Endothelial cell of umbilical vein (primary cell): ENCODE results near the gene CROCC2. TPM values are rescaled to one million over a fixed set of nuclear protein-coding genes. Genes with fewer than 3 reads are reported as not detected.

Experiments
- BruUV-seq: library from RNA; stranded (reverse); fragments of 400-500 nt; replicated peaks from 2 replicates; lab custom pipeline; 2021; lab: Mats Ljungman, UMichigan
- CTCF ChIA-PET: fragments of 300-600, 350-600 bp; sonication (Branson Sonifier 250); formaldehyde crosslinking; loops from one replicate; lab custom pipeline; 2021; ENCODE audit warnings: antibody characterized with exemption, inconsistent platforms; lab: Charles Lee
- POLR2A ChIA-PET: fragments of 300-600, 350-600 bp; sonication (Branson Sonifier 250); formaldehyde crosslinking; loops from one replicate; lab custom pipeline; 2021; ENCODE audit warnings: antibody characterized with exemption, inconsistent platforms; lab: Charles Lee
- DNase-seq: peaks from one replicate; pipeline ENCODE4 v3.0.0-alpha.2; 2011; ENCODE audit warnings: low read depth, low spot score
- FAIRE-seq: peaks from 2 replicates; lab custom pipeline; 2011; peaks lifted over from hg19 to GRCh38; lab: Jason Lieb, UNC
- H2AFZ ChIP-seq: 2 replicates; pipeline ENCODE4 v1.6.0; 2012; ENCODE audit warnings: low read depth, low read length, control low read depth, inconsistent platforms
- H3K27ac ChIP-seq: 2 replicates; pipeline ENCODE4 v1.5.1; 2011; ENCODE audit warnings: low read depth, mild to moderate bottlenecking, control low read depth, low read length, moderate library complexity; ENCODE audit not compliant: insufficient read depth
- H3K27me3 ChIP-seq, 2 experiments: 2 replicates each; pipeline versions ENCODE4 v1.6.0 to v1.6.1; 2011; ENCODE audit warnings: low read length in 2 of 2, mixed read lengths in 1 of 2; ENCODE audit not compliant: control insufficient read depth in 2 of 2, insufficient read depth in 2 of 2
- H3K36me3 ChIP-seq, 2 experiments: 2 replicates in 1 of 2; 3 replicates in 1 of 2; pipeline ENCODE4 v1.5.1; 2011; ENCODE audit warnings: low read length in 2 of 2, mild to moderate bottlenecking in 1 of 2, moderate library complexity in 1 of 2; ENCODE audit not compliant: control insufficient read depth in 2 of 2, insufficient read depth in 2 of 2; ENCODE audit errors: extremely low read depth in 1 of 2
- H3K4me1 ChIP-seq: 3 replicates; pipeline ENCODE4 v1.5.1; 2011; ENCODE audit warnings: mild to moderate bottlenecking, low read length; ENCODE audit not compliant: control insufficient read depth, insufficient read depth; ENCODE audit errors: extremely low read depth
- H3K4me2 ChIP-seq: 2 replicates; pipeline ENCODE4 v1.6.1; 2011; ENCODE audit warnings: low read length, control low read depth, mixed read lengths; ENCODE audit not compliant: insufficient read depth
- H3K4me3 ChIP-seq, 3 experiments: fragments of 200-600 bp in 1 of 3; sonication (generic), shearing (Covaris generic) in 1 of 3; replicated peaks in 1 of 3; 2 replicates each; pipeline ENCODE4 v1.5.1; 2011 to 2016; ENCODE audit warnings: control low read depth in 3 of 3, low read length in 3 of 3, mild to moderate bottlenecking in 2 of 3, inconsistent platforms in 1 of 3, low read depth in 1 of 3, moderate library complexity in 1 of 3; ENCODE audit not compliant: insufficient read depth in 1 of 3
- H3K79me2 ChIP-seq: 2 replicates; pipeline ENCODE4 v1.6.0; 2012; ENCODE audit warnings: low read length, inconsistent platforms; ENCODE audit not compliant: control insufficient read depth, insufficient read depth
- H3K9ac ChIP-seq: replicated peaks from 2 replicates; pipeline ENCODE3; 2011; ENCODE audit warnings: low read length, control low read depth; ENCODE audit not compliant: insufficient read depth; ENCODE audit errors: extremely low read depth
- H3K9me1 ChIP-seq: replicated peaks from 3 replicates; pipeline ENCODE4 v1.6.0; 2011; ENCODE audit warnings: mild to moderate bottlenecking, low read length; ENCODE audit not compliant: control insufficient read depth, insufficient read depth; ENCODE audit errors: extremely low read depth
- H3K9me3 ChIP-seq: replicated peaks from 2 replicates; pipeline ENCODE4 v1.5.1; 2012; ENCODE audit warnings: low read length, inconsistent platforms; ENCODE audit not compliant: control insufficient read depth, insufficient read depth
- H4K20me1 ChIP-seq: replicated peaks from 2 replicates; pipeline ENCODE3; 2011; ENCODE audit warnings: mild to moderate bottlenecking, low read length; ENCODE audit not compliant: control insufficient read depth, insufficient read depth; ENCODE audit errors: extremely low read depth
- EZH2 ChIP-seq: IDR thresholded peaks from 2 replicates; pipeline ENCODE4 v1.6.1; 2012; ENCODE audit warnings: borderline replicate concordance, low read depth, mild to moderate bottlenecking, moderate library complexity, low read length, inconsistent platforms; ENCODE audit not compliant: severe bottlenecking
- FOS ChIP-seq: IDR thresholded peaks from 2 replicates; pipeline ENCODE4 v1.6.1; 2011; ENCODE audit warnings: mild to moderate bottlenecking, low read length, moderate library complexity, borderline replicate concordance; ENCODE audit not compliant: insufficient read depth
- GATA2 ChIP-seq: IDR thresholded peaks from 2 replicates; pipeline ENCODE4 v1.7.0; 2011; ENCODE audit warnings: low read depth, mild to moderate bottlenecking, moderate library complexity, mixed read lengths, low read length; ENCODE audit not compliant: insufficient read length, insufficient read depth
- JUN ChIP-seq: IDR thresholded peaks from 2 replicates; pipeline ENCODE4 v1.6.1; 2011; ENCODE audit warnings: borderline replicate concordance, low read depth; ENCODE audit not compliant: insufficient read length, insufficient read depth
- MYC ChIP-seq: IDR thresholded peaks from one replicate; pipeline ENCODE4 v1.6.1; 2011; ENCODE audit warnings: mild to moderate bottlenecking, low read depth, low read length
- POLR2A ChIP-seq: IDR thresholded peaks from 2 replicates; pipeline ENCODE4 v1.6.1; 2012; ENCODE audit warnings: low read depth, mild to moderate bottlenecking, control low read depth, low read length
- POLR2AphosphoS5 ChIP-seq: IDR thresholded peaks from 2 replicates; pipeline ENCODE4 v1.6.1; 2012; ENCODE audit warnings: low read depth, mild to moderate bottlenecking, control low read depth, low read length, moderate library complexity; ENCODE audit not compliant: insufficient read depth
- dilution Hi-C: fragments of 300-500 bp; cut with MboI; formaldehyde crosslinking; loops from one replicate; pipeline ENCODE4 v1.15.0; 2019; ENCODE audit warnings: low sequenced_read_pairs; ENCODE audit not compliant: extremely low pct_ligation_motif_present
- intact Hi-C: fragments of 100-400 bp; cut with micrococcal nuclease; formaldehyde crosslinking; loops from one replicate; pipeline ENCODE4 v1.10.0; 2022
- polyA plus RNA-seq, 4 experiments: library from polyadenylated mRNA; depleted of rRNA in 3 of 4; stranded (reverse) in 3 of 4; unstranded in 1 of 4; fragments of >200 nt; gene quantifications; 2 replicates each; pipeline versions ENCODE4 v1.2.1 to v1.2.3, GENCODE V29; 2011 to 2012; ENCODE audit warnings: missing spikeins in 1 of 4
- total RNA-seq: library from RNA; stranded (reverse); gene quantifications from 2 replicates; pipeline ENCODE4 v1.2.3, GENCODE V29; 2021
- TF ChIP-seq, protein P1 (sequence below): IDR thresholded peaks from 2 replicates; pipeline ENCODE4 v1.6.1; 2011; ENCODE audit not compliant: insufficient read depth, insufficient read length
- TF ChIP-seq, protein P2 (sequence below), 2 donors: IDR thresholded peaks; 1 replicate in 1 of 2; 2 replicates in 1 of 2; pipeline ENCODE4 v1.5.1; 2011; ENCODE audit warnings: low read length in 2 of 2, mild to moderate bottlenecking in 2 of 2, moderate library complexity in 2 of 2, control low read depth in 1 of 2, inconsistent platforms in 1 of 2, low read depth in 1 of 2; ENCODE audit not compliant: insufficient read depth in 1 of 2; ENCODE audit errors: extremely low read depth in 1 of 2

CROCC2 gene
- total and polyA plus RNA-seq, 2 donors (not counting 3 experiments of a cell fraction or from before 2014, with no cell fraction given) = not detected

GRCh38 chr2:240970104-240970503 lies 64.0 kb downstream of the CROCC2 start:
- intact Hi-C loops (no loop called here), dilution Hi-C loops (no loop called here)
- no peaks in the 10 kb centered on the region for H3K9me1 ChIP-seq
- no peak for DNase-seq
- H3K4me2 ChIP-seq = no peak overlapping the region
- ChIA-PET POLR2A (no interaction called here), CTCF (no interaction called here)
- H3K4me1 ChIP-seq = no peaks in the 10 kb centered on the region
- TF ChIP-seq, protein P1, sequence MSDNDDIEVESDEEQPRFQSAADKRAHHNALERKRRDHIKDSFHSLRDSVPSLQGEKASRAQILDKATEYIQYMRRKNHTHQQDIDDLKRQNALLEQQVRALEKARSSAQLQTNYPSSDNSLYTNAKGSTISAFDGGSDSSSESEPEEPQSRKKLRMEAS = no peak
- TF ChIP-seq POLR2A (no peak), JUN (no peak), EZH2 (no peak), FOS (no peak), POLR2AphosphoS5 (no peak), GATA2 (no peak), MYC (no peak)
- TF ChIP-seq, protein P2, sequence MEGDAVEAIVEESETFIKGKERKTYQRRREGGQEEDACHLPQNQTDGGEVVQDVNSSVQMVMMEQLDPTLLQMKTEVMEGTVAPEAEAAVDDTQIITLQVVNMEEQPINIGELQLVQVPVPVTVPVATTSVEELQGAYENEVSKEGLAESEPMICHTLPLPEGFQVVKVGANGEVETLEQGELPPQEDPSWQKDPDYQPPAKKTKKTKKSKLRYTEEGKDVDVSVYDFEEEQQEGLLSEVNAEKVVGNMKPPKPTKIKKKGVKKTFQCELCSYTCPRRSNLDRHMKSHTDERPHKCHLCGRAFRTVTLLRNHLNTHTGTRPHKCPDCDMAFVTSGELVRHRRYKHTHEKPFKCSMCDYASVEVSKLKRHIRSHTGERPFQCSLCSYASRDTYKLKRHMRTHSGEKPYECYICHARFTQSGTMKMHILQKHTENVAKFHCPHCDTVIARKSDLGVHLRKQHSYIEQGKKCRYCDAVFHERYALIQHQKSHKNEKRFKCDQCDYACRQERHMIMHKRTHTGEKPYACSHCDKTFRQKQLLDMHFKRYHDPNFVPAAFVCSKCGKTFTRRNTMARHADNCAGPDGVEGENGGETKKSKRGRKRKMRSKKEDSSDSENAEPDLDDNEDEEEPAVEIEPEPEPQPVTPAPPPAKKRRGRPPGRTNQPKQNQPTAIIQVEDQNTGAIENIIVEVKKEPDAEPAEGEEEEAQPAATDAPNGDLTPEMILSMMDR (IDR thresholded peaks at IDR 0.05; ENCODE audit: extremely low read depth in 1 of 2, insufficient read depth in 1 of 2, low read depth in 1 of 2, low read length in 2 of 2) = no peak
- H3K9me3 ChIP-seq = no peaks in the 10 kb centered on the region
- peaks cover 2 to 7% of the 10 kb centered on the region in 2 experiments for H3K27me3 ChIP-seq
- H3K79me2 ChIP-seq = no peaks in the 10 kb centered on the region
- no peak for FAIRE-seq
- no TSS peak for BruUV-seq
- no peak overlapping the region for H3K27ac ChIP-seq
- H3K4me3 ChIP-seq = no peak overlapping the region
- no peak overlapping the region for H3K9ac ChIP-seq
- H3K36me3 ChIP-seq = no peaks in the 10 kb centered on the region
- no peak overlapping the region for H2AFZ ChIP-seq
- H4K20me1 ChIP-seq = no peaks in the 10 kb centered on the region
